RWPE1 (cell line): Measurements from ENCODE around the gene C1QTNF12.

ENCODE experiments used
- CTCF ChIA-PET: fragments of 350-600 bp; sonication (Branson Sonifier 250); formaldehyde crosslinking; extraction: SDS; loops from one replicate; lab custom pipeline; 2021; lab: Yijun Ruan, JAX
- POLR2A ChIA-PET: fragments of 400-600 bp; formaldehyde crosslinking; extraction: SDS; loops from one replicate; lab custom pipeline; 2020; ENCODE audit warnings: antibody characterized with exemption; ENCODE audit not compliant: low non-redundant PET; lab: Yijun Ruan, JAX
- DNase-seq: peaks from one replicate; pipeline ENCODE4 v3.0.0; 2012; ENCODE audit warnings: low spot score
- H3K27ac ChIP-seq: fragments of 450-650 bp; 2 replicates; pipeline ENCODE4 v1.5.1; 2017
- TF ChIP-seq, protein P1 (sequence below): fragments of 450-650 bp; conservative IDR thresholded peaks from 2 replicates; pipeline ENCODE4 v1.5.1; 2017; ENCODE audit warnings: low read depth, mild to moderate bottlenecking

The C1QTNF12 gene

DNA sequence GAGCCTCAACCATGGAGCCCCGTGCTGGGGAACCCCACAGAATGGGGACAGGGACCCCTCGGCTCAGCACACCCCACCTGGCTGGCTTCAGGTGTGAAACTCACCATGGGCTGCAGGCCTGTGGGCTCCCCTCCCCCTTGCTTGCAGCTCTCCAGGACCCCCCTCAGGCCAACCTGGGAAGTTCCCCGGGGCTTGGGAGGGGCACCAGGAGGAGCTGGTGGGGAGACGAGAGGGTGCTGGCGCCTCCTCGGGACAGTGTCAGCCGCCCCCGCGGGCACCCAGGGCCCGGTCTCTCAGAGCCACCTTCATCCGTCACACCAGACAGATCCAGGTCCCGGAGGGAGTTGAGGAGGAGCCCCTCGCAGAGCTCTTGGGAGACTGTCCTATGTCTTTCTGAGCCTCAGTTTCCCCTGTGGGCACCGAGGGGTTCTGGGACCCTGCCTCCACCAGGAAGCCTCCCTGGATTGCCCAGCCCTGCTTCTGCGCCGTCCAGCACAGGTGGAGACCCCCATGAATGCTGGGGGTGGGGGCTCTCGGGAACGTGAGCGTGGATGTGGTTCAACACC is 39.5 kb downstream of the C1QTNF12 start:
- H3K27ac ChIP-seq, result no peak overlapping the region
- TF ChIP-seq, protein P1, sequence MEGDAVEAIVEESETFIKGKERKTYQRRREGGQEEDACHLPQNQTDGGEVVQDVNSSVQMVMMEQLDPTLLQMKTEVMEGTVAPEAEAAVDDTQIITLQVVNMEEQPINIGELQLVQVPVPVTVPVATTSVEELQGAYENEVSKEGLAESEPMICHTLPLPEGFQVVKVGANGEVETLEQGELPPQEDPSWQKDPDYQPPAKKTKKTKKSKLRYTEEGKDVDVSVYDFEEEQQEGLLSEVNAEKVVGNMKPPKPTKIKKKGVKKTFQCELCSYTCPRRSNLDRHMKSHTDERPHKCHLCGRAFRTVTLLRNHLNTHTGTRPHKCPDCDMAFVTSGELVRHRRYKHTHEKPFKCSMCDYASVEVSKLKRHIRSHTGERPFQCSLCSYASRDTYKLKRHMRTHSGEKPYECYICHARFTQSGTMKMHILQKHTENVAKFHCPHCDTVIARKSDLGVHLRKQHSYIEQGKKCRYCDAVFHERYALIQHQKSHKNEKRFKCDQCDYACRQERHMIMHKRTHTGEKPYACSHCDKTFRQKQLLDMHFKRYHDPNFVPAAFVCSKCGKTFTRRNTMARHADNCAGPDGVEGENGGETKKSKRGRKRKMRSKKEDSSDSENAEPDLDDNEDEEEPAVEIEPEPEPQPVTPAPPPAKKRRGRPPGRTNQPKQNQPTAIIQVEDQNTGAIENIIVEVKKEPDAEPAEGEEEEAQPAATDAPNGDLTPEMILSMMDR, result no peak
- ChIA-PET CTCF (interaction anchor here (0.5 to 0.7 kb wide), 2 partner anchors 85 kb away, joined by 3 to 6 read pairs; no protein-coding TSS in a partner anchor), POLR2A (no interaction called here)
- DNase-seq, result no peak

DNA sequence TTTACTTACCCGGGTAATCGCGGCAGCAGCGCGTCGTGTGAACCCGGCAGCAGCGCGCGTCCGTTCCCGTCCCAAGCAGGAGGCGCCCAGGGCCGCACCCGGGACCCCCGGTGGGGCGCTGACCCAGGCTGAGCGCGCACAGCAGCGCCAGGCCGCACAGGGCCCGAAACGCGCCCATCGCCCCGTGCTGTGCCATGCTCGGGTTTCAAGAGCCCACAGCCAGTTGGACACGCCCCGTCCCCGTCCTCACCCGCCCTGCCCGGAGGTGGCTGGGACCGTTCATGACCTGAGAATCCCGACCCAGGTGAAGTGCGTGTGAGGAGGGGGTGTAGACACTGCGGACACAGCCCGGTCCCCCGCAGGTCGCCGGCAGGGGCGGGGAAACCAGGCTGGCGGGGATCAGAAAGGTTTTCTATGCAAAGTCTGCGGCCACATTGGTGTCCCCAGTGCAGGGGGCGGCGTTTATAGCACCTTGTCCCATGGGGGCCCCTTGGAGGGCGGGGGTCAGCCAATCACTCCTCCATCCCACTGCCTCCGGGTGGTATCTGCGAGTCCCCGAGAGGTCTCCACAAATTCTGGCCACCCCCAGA is 40.1 kb downstream of the C1QTNF12 start, which contains the start of gene TNFRSF18:
Gene TNFRSF18, minus strand, starts transcription at position 217 of the 590 bp plus-strand sequence. Its CDS starts 21 bp downstream, at position 196.
- TF ChIP-seq, protein P1, result no peak
- ChIA-PET CTCF (interaction anchor here (0.5 to 0.7 kb wide), 2 partner anchors 84 to 103 kb away, joined by 3 to 6 read pairs; no protein-coding TSS in a partner anchor), POLR2A (no interaction called here)
- DNase-seq, result peak; percentile 15
- H3K27ac ChIP-seq, result 0 out of 2 replicates have a peak within 1 kb of the TSS, but pooled peaks have one; percentile 68

DNA sequence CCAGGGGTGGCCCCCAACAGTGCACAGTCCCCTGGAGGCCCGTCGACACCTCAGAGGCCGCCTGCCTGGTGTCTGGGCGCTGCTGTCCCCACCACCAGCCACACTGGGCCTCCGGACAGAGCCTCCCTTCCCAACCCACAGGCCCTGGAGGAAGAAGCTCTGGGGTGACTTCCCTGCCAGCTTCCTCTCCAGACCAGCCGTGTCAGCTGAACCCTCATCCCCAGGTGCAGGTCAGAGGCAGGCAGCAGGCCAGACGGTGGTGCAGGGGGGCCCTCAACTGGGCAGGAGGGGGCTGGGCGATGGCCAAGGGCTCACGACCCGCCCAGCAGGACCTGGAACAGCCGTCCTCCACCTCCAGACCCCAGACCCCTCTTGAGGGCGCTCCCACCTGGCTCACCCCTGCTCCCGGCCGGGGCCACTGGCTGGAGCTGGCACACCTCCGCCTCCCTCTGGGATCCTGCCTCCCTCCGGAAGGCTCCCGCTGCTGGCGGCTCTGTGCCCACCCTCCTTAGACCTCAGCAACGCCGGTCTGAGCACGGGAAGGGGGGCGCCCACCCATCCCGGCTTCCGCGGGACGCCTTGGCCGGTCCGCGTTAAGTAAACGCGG is 40.6 kb downstream of the C1QTNF12 start:
- no peak overlapping the region for H3K27ac ChIP-seq
- DNase-seq, result no peak

DNA sequence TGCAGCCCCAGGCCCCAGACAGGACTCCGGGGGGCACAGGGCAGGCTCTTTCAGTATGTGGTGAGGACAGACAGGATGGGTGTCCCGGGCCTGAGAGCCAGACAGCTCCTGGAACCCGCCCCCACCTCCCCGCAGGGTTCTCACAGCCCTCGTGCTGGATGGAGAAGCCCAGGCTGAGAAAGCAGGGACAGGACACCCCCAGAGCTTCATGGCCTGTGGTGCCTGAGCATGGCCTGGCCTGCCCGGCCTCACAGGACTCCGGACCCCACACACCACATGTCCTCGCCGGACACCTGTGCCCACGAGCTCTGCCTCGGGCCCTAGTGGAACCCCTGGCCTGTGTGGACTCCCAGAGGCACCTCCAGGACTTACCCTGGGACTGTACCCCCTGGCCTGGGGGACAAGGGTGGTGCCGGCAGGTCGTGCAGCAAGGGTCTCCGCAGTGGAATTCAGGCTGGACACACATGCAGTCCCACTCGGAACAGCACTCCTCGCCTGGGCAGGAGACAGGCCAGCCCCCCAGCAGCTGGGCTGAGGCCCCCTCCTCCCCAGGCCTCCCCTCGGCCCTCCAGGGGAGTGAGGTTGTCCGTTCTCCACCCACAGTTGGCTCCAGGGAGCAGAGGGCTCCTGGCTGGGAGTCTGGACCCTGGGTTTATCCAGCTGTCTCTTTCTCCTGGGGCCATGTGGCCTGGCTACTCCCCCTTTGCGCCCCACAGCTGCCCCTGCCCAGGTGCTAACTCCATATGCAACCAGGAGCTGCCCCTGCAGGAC is 41.3 kb downstream of the C1QTNF12 start:
- ChIA-PET POLR2A (interaction anchor here (0.5 kb wide), 1 partner anchor 238 kb away, joined by 3 read pairs; no protein-coding TSS in a partner anchor), CTCF (interaction anchor here (0.5 to 1.3 kb wide), 2 partner anchors 17 to 83 kb away, joined by 3 to 4 read pairs; no protein-coding TSS in a partner anchor)
- H3K27ac ChIP-seq, result no peak overlapping the region
- DNase-seq, result no peak
- TF ChIP-seq, protein P1, result no peak

More for the DNA sequence above, 40.6 kb downstream of the C1QTNF12 start:
- CTCF ChIA-PET, result interaction anchor here (0.5 to 1.3 kb wide), 3 partner anchors 17 to 104 kb away, joined by 3 to 4 read pairs (median 3); no protein-coding TSS in a partner anchor
- TF ChIP-seq, protein P1, result no peak
- POLR2A ChIA-PET, result interaction anchor here (0.5 kb wide), 1 partner anchor 239 kb away, joined by 3 read pairs; no protein-coding TSS in a partner anchor

DNA sequence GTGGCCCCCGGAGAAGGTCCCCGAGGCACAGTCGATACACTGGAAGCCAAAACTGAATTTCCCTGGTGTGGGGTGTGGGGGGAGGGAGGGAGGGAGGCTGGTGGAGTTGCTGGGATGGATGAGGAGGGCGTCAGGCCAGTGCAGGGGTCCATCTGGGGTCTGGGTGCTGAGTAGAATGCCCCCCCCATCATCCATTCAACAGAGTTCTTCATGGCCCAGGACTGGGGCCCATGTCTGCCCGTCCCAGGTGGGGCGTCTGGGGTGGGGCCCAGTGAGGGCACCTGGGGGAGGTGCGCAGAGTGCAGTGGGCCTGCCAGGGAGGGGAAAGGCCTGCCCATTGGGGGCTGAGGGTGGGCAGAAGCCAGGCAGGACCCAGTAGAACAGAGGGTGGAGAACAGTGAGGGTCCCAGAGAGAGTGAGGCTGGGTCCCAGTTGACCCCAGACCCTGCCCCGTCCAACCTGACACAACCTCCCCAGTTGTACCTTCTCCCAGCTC is 42.0 kb downstream of the C1QTNF12 start:
- H3K27ac ChIP-seq, result no peak overlapping the region
- TF ChIP-seq, protein P1, result no peak
- no peak for DNase-seq
- CTCF ChIA-PET, result interaction anchor here (1.3 kb wide), 1 partner anchor 82 kb away, joined by 4 read pairs; no protein-coding TSS in a partner anchor
- POLR2A ChIA-PET, result no interaction called here
